NCI-H460 (cell line): ENCODE data around the gene C7. TPM values are rescaled to one million over a fixed set of nuclear protein-coding genes. Genes with fewer than 3 reads are reported as not detected.

Experiments
- DNase-seq: peaks from one replicate; pipeline ENCODE4 v3.0.0-alpha.2; 2016; ENCODE audit warnings: low read depth; ENCODE audit errors: extremely low read depth
- total RNA-seq: library from RNA; depleted of rRNA; stranded (reverse); fragments of >200 nt; shearing (Covaris generic); gene quantifications from 2 replicates; pipeline ENCODE4 v1.2.3, GENCODE V29; 2014

Gene C7
- total RNA-seq, 1 experiment from 2014 or later = not detected

GRCh38 chr5:40915341-40915926 is 6.1 kb downstream of the C7 start:
- no peak for DNase-seq

GRCh38 chr5:40916226-40916625 is 6.9 kb downstream of the C7 start:
- DNase-seq = no peak

- DNase-seq = no peak
Measured at GRCh38 chr5:40928886-40929448, 19.7 kb downstream of the C7 start.

- no peak for DNase-seq
Measured at GRCh38 chr5:40932766-40933165, 23.5 kb downstream of the C7 start.

- no peak for DNase-seq
Measured at GRCh38 chr5:40937075-40937474, 27.8 kb downstream of the C7 start.

- no peak for DNase-seq
Measured at GRCh38 chr5:40939753-40940152, 30.5 kb downstream of the C7 start.

GRCh38 chr5:40945111-40945510 is 35.8 kb downstream of the C7 start:
- DNase-seq = no peak

GRCh38 chr5:40955313-40955712 is 46.0 kb downstream of the C7 start:
- DNase-seq = no peak

- DNase-seq = no peak
Measured at GRCh38 chr5:40957048-40957447, 47.8 kb downstream of the C7 start.

- no peak for DNase-seq
Measured at GRCh38 chr5:40958811-40959210, 49.5 kb downstream of the C7 start.

- no peak for DNase-seq
Measured at GRCh38 chr5:40960037-40960436, 50.7 kb downstream of the C7 start.

GRCh38 chr5:40962207-40962955 is 53.1 kb downstream of the C7 start:
- DNase-seq = no peak

- DNase-seq = no peak
Measured at GRCh38 chr5:40972434-40972833, 63.1 kb downstream of the C7 start.

- DNase-seq = no peak
Measured at GRCh38 chr5:40973364-40974004, 64.2 kb downstream of the C7 start.

GRCh38 chr5:40976041-40976440 is 66.7 kb downstream of the C7 start:
- no peak for DNase-seq

GRCh38 chr5:40976836-40977235 is 67.5 kb downstream of the C7 start:
- DNase-seq = no peak

GRCh38 chr5:40981420-40981819 is 72.1 kb downstream of the C7 start:
- no peak for DNase-seq

GRCh38 chr5:40983781-40984180 is 74.5 kb downstream of the C7 start:
- no peak for DNase-seq

GRCh38 chr5:40984884-40985283 is 75.6 kb downstream of the C7 start:
- no peak for DNase-seq

- DNase-seq = no peak
Measured at GRCh38 chr5:40985501-40985900, 76.2 kb downstream of the C7 start.

- DNase-seq = no peak
Measured at GRCh38 chr5:40986666-40987065, 77.4 kb downstream of the C7 start.

- no peak for DNase-seq
Measured at GRCh38 chr5:40987349-40987748, 78.1 kb downstream of the C7 start.
